Liver (tissue), 9 donors: ENCODE measurements around the gene OGFOD3. TPM values are rescaled to one million over a fixed set of nuclear protein-coding genes. Genes with fewer than 3 reads are reported as not detected.

Experiments
- DNase-seq: peaks from one replicate; pipeline ENCODE4 v3.0.0-alpha.2; 2017; ENCODE audit warnings: low spot score
- H3K27ac ChIP-seq, 2 donors: one replicate each; pipeline ENCODE4 v1.7.0; 2013; ENCODE audit warnings: inconsistent platforms in 2 of 2, low read length in 2 of 2, control low read depth in 1 of 2, low read depth in 1 of 2, mild to moderate bottlenecking in 1 of 2
- H3K27me3 ChIP-seq, 4 donors: one replicate each; pipeline versions ENCODE4 v1.6.1 to v1.7.0; 2013; ENCODE audit warnings: low read length in 3 of 4, inconsistent platforms in 1 of 4, mild to moderate bottlenecking in 1 of 4, moderate library complexity in 1 of 4; ENCODE audit not compliant: control insufficient read depth in 4 of 4, insufficient read depth in 4 of 4
- H3K36me3 ChIP-seq, 4 donors: one replicate each; pipeline versions ENCODE4 v1.6.1 to v1.7.0; 2013; ENCODE audit warnings: low read length in 3 of 4, mild to moderate bottlenecking in 3 of 4, low read depth in 1 of 4, moderate library complexity in 1 of 4; ENCODE audit not compliant: control insufficient read depth in 4 of 4, insufficient read depth in 3 of 4
- H3K4me1 ChIP-seq, 4 donors: one replicate each; pipeline versions ENCODE4 v1.6.1 to v1.7.0; 2013; ENCODE audit warnings: low read length in 3 of 4, mild to moderate bottlenecking in 3 of 4, moderate library complexity in 1 of 4; ENCODE audit not compliant: control insufficient read depth in 4 of 4, insufficient read depth in 4 of 4
- H3K4me3 ChIP-seq, 3 donors: one replicate each; pipeline versions ENCODE4 v1.6.1 to v1.7.0; 2013; ENCODE audit warnings: low read length in 3 of 3, control low read depth in 1 of 3, low read depth in 1 of 3, mild to moderate bottlenecking in 1 of 3
- H3K9ac ChIP-seq, 2 donors: one replicate each; pipeline ENCODE4 v1.7.0; 2013; ENCODE audit warnings: low read length in 2 of 2, mild to moderate bottlenecking in 2 of 2, moderate library complexity in 2 of 2, control low read depth in 1 of 2, low read depth in 1 of 2
- H3K9me3 ChIP-seq, 4 donors: one replicate each; pipeline versions ENCODE4 v1.6.1 to v1.7.0; 2013; ENCODE audit warnings: low read length in 3 of 4; ENCODE audit not compliant: control insufficient read depth in 4 of 4
- ATF3 ChIP-seq: IDR thresholded peaks from 2 replicates; pipeline ENCODE4 v1.6.1; 2016; ENCODE audit warnings: antibody characterized with exemption
- EGR1 ChIP-seq, 2 donors: IDR thresholded peaks; 2 replicates each; pipeline ENCODE4 v1.6.1; 2016 to 2018; ENCODE audit warnings: antibody characterized with exemption in 2 of 2, low read depth in 2 of 2
- FOXA1 ChIP-seq: IDR thresholded peaks from 2 replicates; pipeline ENCODE4 v1.6.1; 2016; ENCODE audit warnings: antibody characterized with exemption
- FOXA2 ChIP-seq: IDR thresholded peaks from 2 replicates; pipeline ENCODE4 v1.6.1; 2016; ENCODE audit warnings: antibody characterized with exemption
- GABPA ChIP-seq, 2 donors: IDR thresholded peaks in 1 of 2; conservative IDR thresholded peaks in 1 of 2; 2 replicates each; pipeline ENCODE4 v1.6.1; 2016; ENCODE audit warnings: antibody characterized with exemption in 2 of 2, mild to moderate bottlenecking in 1 of 2, moderate library complexity in 1 of 2
- HNF4A ChIP-seq, 2 donors: conservative IDR thresholded peaks; 2 replicates each; pipeline ENCODE4 v1.6.1; 2016; ENCODE audit warnings: antibody characterized with exemption in 2 of 2, mild to moderate bottlenecking in 2 of 2
- HNF4G ChIP-seq: IDR thresholded peaks from 2 replicates; pipeline ENCODE4 v1.6.1; 2016; ENCODE audit warnings: antibody characterized with exemption
- JUND ChIP-seq, 2 donors: IDR thresholded peaks; 2 replicates each; pipeline ENCODE4 v1.6.1; 2016; ENCODE audit warnings: antibody characterized with exemption in 2 of 2
- MAX ChIP-seq: IDR thresholded peaks from 2 replicates; pipeline ENCODE4 v1.6.1; 2016; ENCODE audit warnings: antibody characterized with exemption
- NR2F2 ChIP-seq: IDR thresholded peaks from 2 replicates; pipeline ENCODE4 v1.6.1; 2016; ENCODE audit warnings: antibody characterized with exemption
- RAD21 ChIP-seq, 2 donors: IDR thresholded peaks; 2 replicates each; pipeline ENCODE4 v1.6.1; 2016; ENCODE audit warnings: antibody characterized with exemption in 2 of 2, mild to moderate bottlenecking in 2 of 2
- REST ChIP-seq: IDR thresholded peaks from 2 replicates; pipeline ENCODE4 v1.6.1; 2016; ENCODE audit warnings: antibody characterized with exemption, mild to moderate bottlenecking
- RXRA ChIP-seq, 2 donors: IDR thresholded peaks; 2 replicates each; pipeline ENCODE4 v1.6.1; 2017 to 2018; ENCODE audit warnings: antibody characterized with exemption in 2 of 2, mild to moderate bottlenecking in 1 of 2
- SP1 ChIP-seq: IDR thresholded peaks from 2 replicates; pipeline ENCODE4 v1.6.1; 2018; ENCODE audit warnings: antibody characterized with exemption, mild to moderate bottlenecking
- TAF1 ChIP-seq: conservative IDR thresholded peaks from 2 replicates; pipeline ENCODE4 v1.6.1; 2016; ENCODE audit warnings: antibody characterized with exemption, mild to moderate bottlenecking
- YY1 ChIP-seq: IDR thresholded peaks from 2 replicates; pipeline ENCODE4 v1.6.1; 2016; ENCODE audit warnings: antibody characterized with exemption, mild to moderate bottlenecking
- WGBS: extraction: QIAGEN DNeasy Blood & Tissue Kit; methylation state at CpG from one replicate; pipeline ENCODE4 v1.1.7; 2013; 5-methylcytosine and 5-hydroxymethylcytosine counted together
- polyA plus RNA-seq, 2 donors: library from polyadenylated mRNA; stranded (reverse) in 1 of 2; unstranded in 1 of 2; fragments of 200-250 nt in 1 of 2; fragments of >200 nt in 1 of 2; fragmentation: Nextera tagmentation in 1 of 2; extraction: Ambion mirVana in 1 of 2; gene quantifications; one replicate each; pipeline versions ENCODE4 v1.2.1 to v1.2.3, GENCODE V29; 2013 to 2015
- total RNA-seq, 2 donors: library from RNA; depleted of rRNA; stranded (reverse); fragments of >200 nt; gene quantifications; one replicate each; pipeline ENCODE4 v1.2.3, GENCODE V29; 2014
- TF ChIP-seq, protein P1 (sequence below): IDR thresholded peaks from 2 replicates; pipeline ENCODE4 v1.6.1; 2016; ENCODE audit warnings: antibody characterized with exemption
- TF ChIP-seq, protein P2 (sequence below): fragments of 150-350 bp; IDR thresholded peaks from 2 replicates; pipeline ENCODE4 v1.5.1; 2017; ENCODE audit warnings: improper control_type of control experiment, low read depth, low read length; ENCODE audit not compliant: missing input control
- donor health status: healthy.
- donor health status: healthy.
- donor health status: healthy.
- donor health status: healthy.
- donor health status: healthy.

The OGFOD3 gene
- total and polyA plus RNA-seq, 4 donors = 15.0 to 23.2 (median 18.5) TPM

- Histone ChIP-seq H3K4me3 (no peak overlapping the region), H3K4me1 (no peaks in the 10 kb centered on the region), H3K36me3 (peaks cover 0 to 8% (median 6%) of the 10 kb centered on the region in 4 donors), H3K9me3 (no peaks in the 10 kb centered on the region), H3K27ac (no peak overlapping the region), H3K27me3 (no peaks in the 10 kb centered on the region), H3K9ac (no peak overlapping the region)
- WGBS = 86% methylated on average over 19 of the region's 19 CpGs
- TF ChIP-seq NR2F2 = no peak
- no peak for TF ChIP-seq FOXA1
- no peak for TF ChIP-seq GABPA (IDR thresholded peaks at IDR 0.05 in 1 of 2, conservative IDR thresholded peaks at IDR 0.05 in 1 of 2)
- TF ChIP-seq HNF4A (conservative IDR thresholded peaks at IDR 0.05) = no peak
- no peak for TF ChIP-seq FOXA2
- no peak for TF ChIP-seq EGR1 (IDR thresholded peaks at IDR 0.05; ENCODE audit: low read depth in 2 of 2)
- no peak for TF ChIP-seq YY1
- TF ChIP-seq, protein P1, sequence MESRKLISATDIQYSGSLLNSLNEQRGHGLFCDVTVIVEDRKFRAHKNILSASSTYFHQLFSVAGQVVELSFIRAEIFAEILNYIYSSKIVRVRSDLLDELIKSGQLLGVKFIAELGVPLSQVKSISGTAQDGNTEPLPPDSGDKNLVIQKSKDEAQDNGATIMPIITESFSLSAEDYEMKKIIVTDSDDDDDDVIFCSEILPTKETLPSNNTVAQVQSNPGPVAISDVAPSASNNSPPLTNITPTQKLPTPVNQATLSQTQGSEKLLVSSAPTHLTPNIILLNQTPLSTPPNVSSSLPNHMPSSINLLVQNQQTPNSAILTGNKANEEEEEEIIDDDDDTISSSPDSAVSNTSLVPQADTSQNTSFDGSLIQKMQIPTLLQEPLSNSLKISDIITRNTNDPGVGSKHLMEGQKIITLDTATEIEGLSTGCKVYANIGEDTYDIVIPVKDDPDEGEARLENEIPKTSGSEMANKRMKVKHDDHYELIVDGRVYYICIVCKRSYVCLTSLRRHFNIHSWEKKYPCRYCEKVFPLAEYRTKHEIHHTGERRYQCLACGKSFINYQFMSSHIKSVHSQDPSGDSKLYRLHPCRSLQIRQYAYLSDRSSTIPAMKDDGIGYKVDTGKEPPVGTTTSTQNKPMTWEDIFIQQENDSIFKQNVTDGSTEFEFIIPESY = no peak
- TF ChIP-seq MAX = no peak
- no peak for TF ChIP-seq ATF3
- TF ChIP-seq REST = no peak
- no peak for TF ChIP-seq RXRA (IDR thresholded peaks at IDR 0.05)
- TF ChIP-seq RAD21 (IDR thresholded peaks at IDR 0.05) = no peak
- TF ChIP-seq HNF4G = no peak
- TF ChIP-seq SP1 = no peak
- no peak for TF ChIP-seq JUND (IDR thresholded peaks at IDR 0.05)
- TF ChIP-seq TAF1 = no peak
- TF ChIP-seq, protein P2, sequence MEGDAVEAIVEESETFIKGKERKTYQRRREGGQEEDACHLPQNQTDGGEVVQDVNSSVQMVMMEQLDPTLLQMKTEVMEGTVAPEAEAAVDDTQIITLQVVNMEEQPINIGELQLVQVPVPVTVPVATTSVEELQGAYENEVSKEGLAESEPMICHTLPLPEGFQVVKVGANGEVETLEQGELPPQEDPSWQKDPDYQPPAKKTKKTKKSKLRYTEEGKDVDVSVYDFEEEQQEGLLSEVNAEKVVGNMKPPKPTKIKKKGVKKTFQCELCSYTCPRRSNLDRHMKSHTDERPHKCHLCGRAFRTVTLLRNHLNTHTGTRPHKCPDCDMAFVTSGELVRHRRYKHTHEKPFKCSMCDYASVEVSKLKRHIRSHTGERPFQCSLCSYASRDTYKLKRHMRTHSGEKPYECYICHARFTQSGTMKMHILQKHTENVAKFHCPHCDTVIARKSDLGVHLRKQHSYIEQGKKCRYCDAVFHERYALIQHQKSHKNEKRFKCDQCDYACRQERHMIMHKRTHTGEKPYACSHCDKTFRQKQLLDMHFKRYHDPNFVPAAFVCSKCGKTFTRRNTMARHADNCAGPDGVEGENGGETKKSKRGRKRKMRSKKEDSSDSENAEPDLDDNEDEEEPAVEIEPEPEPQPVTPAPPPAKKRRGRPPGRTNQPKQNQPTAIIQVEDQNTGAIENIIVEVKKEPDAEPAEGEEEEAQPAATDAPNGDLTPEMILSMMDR = no peak
- no peak for DNase-seq
Measured at GRCh38 chr17:82396601-82397435, 21.6 kb downstream of the OGFOD3 start.
